IMR-90 (cell line): ENCODE data around the gene SUSD1. TPM values are rescaled to one million over a fixed set of nuclear protein-coding genes. Genes with fewer than 3 reads are reported as not detected.

Source experiments
- ATAC-seq: fragments of 200-7000 bp; cut with Tn5 transposase; 2 replicates; pipeline ENCODE4 v1.9.1; 2020; ENCODE audit warnings: low read depth, mild to moderate bottlenecking, moderate library complexity
- BruUV-seq: library from RNA; stranded (reverse); fragments of 400-500 nt; replicated peaks from 2 replicates; lab custom pipeline; 2021; lab: Mats Ljungman, UMichigan
- CTCF ChIA-PET: fragments of 300-600 bp; formaldehyde crosslinking; extraction: SDS; loops from one replicate; lab custom pipeline; 2021; ENCODE audit warnings: antibody characterized with exemption; lab: Yijun Ruan, JAX
- POLR2A ChIA-PET: fragments of 300-600 bp; sonication (Branson Sonifier 250); formaldehyde crosslinking; loops from one replicate; lab custom pipeline; 2022; ENCODE audit warnings: antibody characterized with exemption; ENCODE audit not compliant: unreplicated experiment; lab: Charles Lee
- DNase-seq: peaks from one replicate; pipeline ENCODE4 v3.0.0; 2013
- H2AFZ ChIP-seq: replicated peaks from 2 replicates; pipeline ENCODE3; 2013; ENCODE audit warnings: low read length, mild to moderate bottlenecking; ENCODE audit not compliant: poor library complexity
- H2AK5ac ChIP-seq: 2 replicates; pipeline ENCODE4 v1.6.1; 2013; ENCODE audit warnings: low read depth, low read length, inconsistent platforms
- H2AK9ac ChIP-seq: replicated peaks from 2 replicates; pipeline ENCODE3; 2013; ENCODE audit warnings: mild to moderate bottlenecking, low read depth, low read length, moderate library complexity; ENCODE audit not compliant: poor library complexity
- H2BK120ac ChIP-seq: 2 replicates; pipeline ENCODE4 v1.6.1; 2013; ENCODE audit warnings: low read depth, low read length, inconsistent platforms
- H2BK15ac ChIP-seq: 3 replicates; pipeline ENCODE4 v1.6.1; 2013; ENCODE audit warnings: low read depth, low read length, inconsistent platforms
- H2BK20ac ChIP-seq: 2 replicates; pipeline ENCODE4 v1.6.1; 2013; ENCODE audit warnings: low read depth, mild to moderate bottlenecking, inconsistent platforms, low read length, moderate library complexity
- H2BK5ac ChIP-seq: 2 replicates; pipeline ENCODE4 v1.6.1; 2013; ENCODE audit warnings: mild to moderate bottlenecking, low read depth, low read length, inconsistent platforms; ENCODE audit not compliant: poor library complexity, severe bottlenecking
- H3K14ac ChIP-seq: replicated peaks from 2 replicates; pipeline ENCODE4 v1.6.1; 2013; ENCODE audit warnings: low read depth, low read length, inconsistent platforms
- H3K18ac ChIP-seq: 2 replicates; pipeline ENCODE4 v1.6.1; 2013; ENCODE audit warnings: low read depth, low read length, control low read depth
- H3K23ac ChIP-seq: 2 replicates; pipeline ENCODE4 v1.6.1; 2013; ENCODE audit warnings: low read depth, low read length, inconsistent platforms
- H3K27ac ChIP-seq: 2 replicates; pipeline ENCODE4 v1.5.1; 2013; ENCODE audit warnings: mild to moderate bottlenecking, control low read depth, low read length; ENCODE audit not compliant: insufficient read depth
- H3K27me3 ChIP-seq: 2 replicates; pipeline ENCODE4 v1.6.1; 2013; ENCODE audit warnings: low read length; ENCODE audit not compliant: control insufficient read depth, insufficient read depth
- H3K36me3 ChIP-seq: 2 replicates; pipeline ENCODE4 v1.6.1; 2013; ENCODE audit warnings: low read length, mixed read lengths; ENCODE audit not compliant: control insufficient read depth, insufficient read depth
- H3K4ac ChIP-seq: 2 replicates; pipeline ENCODE4 v1.6.1; 2013; ENCODE audit warnings: low read depth, low read length, inconsistent platforms
- H3K4me1 ChIP-seq: 2 replicates; pipeline ENCODE4 v1.6.1; 2013; ENCODE audit warnings: low read length, mixed read lengths; ENCODE audit not compliant: control insufficient read depth, insufficient read depth
- H3K4me2 ChIP-seq: 2 replicates; pipeline ENCODE4 v1.6.1; 2013; ENCODE audit warnings: low read depth, mild to moderate bottlenecking, control low read depth, low read length, moderate library complexity
- H3K4me3 ChIP-seq: 2 replicates; pipeline ENCODE4 v1.5.1; 2013; ENCODE audit warnings: low read depth, mild to moderate bottlenecking, control low read depth, low read length, moderate library complexity; ENCODE audit not compliant: insufficient read depth
- H3K56ac ChIP-seq: 2 replicates; pipeline ENCODE4 v1.6.1; 2013; ENCODE audit warnings: low read length, inconsistent platforms; ENCODE audit not compliant: insufficient read depth; ENCODE audit errors: extremely low read depth
- H3K79me1 ChIP-seq, 2 experiments: 2 replicates each; pipeline ENCODE4 v1.6.1; 2013; ENCODE audit warnings: low read length in 2 of 2, inconsistent platforms in 1 of 2, low read depth in 1 of 2
- H3K9ac ChIP-seq: 2 replicates; pipeline ENCODE4 v1.6.1; 2013; ENCODE audit warnings: low read depth, low read length, control low read depth
- H3K9me1 ChIP-seq: 2 replicates; pipeline ENCODE4 v1.6.1; 2013; ENCODE audit warnings: low read length, inconsistent platforms; ENCODE audit not compliant: insufficient read depth
- H3K9me3 ChIP-seq: 2 replicates; pipeline ENCODE4 v1.6.1; 2013; ENCODE audit warnings: low read length; ENCODE audit not compliant: control insufficient read depth, insufficient read depth
- H4K20me1 ChIP-seq: 2 replicates; pipeline ENCODE4 v1.6.1; 2013; ENCODE audit warnings: low read length, inconsistent platforms; ENCODE audit not compliant: insufficient read depth
- H4K5ac ChIP-seq: 2 replicates; pipeline ENCODE4 v1.6.1; 2013; ENCODE audit warnings: mild to moderate bottlenecking, low read depth, low read length, control low read depth
- H4K8ac ChIP-seq, 2 experiments: 2 replicates each; pipeline ENCODE4 v1.6.1; 2013; ENCODE audit warnings: low read depth in 2 of 2, low read length in 2 of 2, control low read depth in 1 of 2, inconsistent platforms in 1 of 2
- H4K91ac ChIP-seq: 2 replicates; pipeline ENCODE4 v1.6.1; 2013; ENCODE audit warnings: low read depth, low read length, inconsistent platforms; ENCODE audit not compliant: insufficient read depth
- BHLHE40 ChIP-seq: fragments of 150-350 bp; IDR thresholded peaks from 2 replicates; pipeline ENCODE4 v1.6.1; 2016; ENCODE audit warnings: mild to moderate bottlenecking, low read depth, low read length
- CEBPB ChIP-seq: IDR thresholded peaks from 2 replicates; pipeline ENCODE4 v1.6.1; 2012; ENCODE audit warnings: low read depth, low read length, improper control_type of control experiment
- CHD1 ChIP-seq: IDR thresholded peaks from 2 replicates; pipeline ENCODE4 v1.6.1; 2012; ENCODE audit warnings: low read depth, low read length, improper control_type of control experiment
- FOS ChIP-seq: fragments of 150-350 bp; IDR thresholded peaks from 2 replicates; pipeline ENCODE4 v1.6.1; 2016; ENCODE audit warnings: low read depth, low read length
- MAFK ChIP-seq: IDR thresholded peaks from 2 replicates; pipeline ENCODE4 v1.6.1; 2012; ENCODE audit warnings: low read depth, low read length, improper control_type of control experiment
- MAZ ChIP-seq: IDR thresholded peaks from 2 replicates; pipeline ENCODE4 v1.6.1; 2012; ENCODE audit warnings: low read depth, mild to moderate bottlenecking, low read length, improper control_type of control experiment, moderate library complexity, borderline replicate concordance
- MXI1 ChIP-seq: IDR thresholded peaks from 2 replicates; pipeline ENCODE4 v1.6.1; 2012; ENCODE audit warnings: low read depth, mild to moderate bottlenecking, low read length, moderate library complexity, borderline replicate concordance
- NFE2L2 ChIP-seq: fragments of 150-350 bp; IDR thresholded peaks from 2 replicates; pipeline ENCODE4 v1.6.1; 2016; ENCODE audit warnings: low read depth, mild to moderate bottlenecking, low read length
- POLR2A ChIP-seq: IDR thresholded peaks from 2 replicates; pipeline ENCODE4 v1.6.1; 2012; ENCODE audit warnings: mild to moderate bottlenecking, low read depth, low read length
- RAD21 ChIP-seq: IDR thresholded peaks from 2 replicates; pipeline ENCODE4 v1.6.1; 2012; ENCODE audit warnings: low read length, improper control_type of control experiment
- RCOR1 ChIP-seq: IDR thresholded peaks from 2 replicates; pipeline ENCODE4 v1.6.1; 2012; ENCODE audit warnings: mild to moderate bottlenecking, low read length, improper control_type of control experiment; ENCODE audit not compliant: insufficient replicate concordance
- RFX5 ChIP-seq: IDR thresholded peaks from 2 replicates; pipeline ENCODE4 v1.8.0; 2012; ENCODE audit warnings: low read depth, mild to moderate bottlenecking, low read length, moderate library complexity
- SMC3 ChIP-seq: fragments of 150-350 bp; IDR thresholded peaks from 2 replicates; pipeline ENCODE4 v1.6.1; 2016; ENCODE audit warnings: low read depth, mild to moderate bottlenecking, antibody characterized with exemption, low read length, moderate library complexity
- USF2 ChIP-seq: fragments of 150-350 bp; IDR thresholded peaks from 2 replicates; pipeline ENCODE4 v1.6.1; 2017; ENCODE audit warnings: mild to moderate bottlenecking, antibody characterized with exemption, low read length, low read depth
- WGBS, 2 experiments: methylation state at CpG; one replicate each; pipeline versions ENCODE4 v1.1.5 to v1.1.7; 2013; ENCODE audit warnings: missing lambda C conversion rate in 2 of 2; ENCODE audit not compliant: insufficient read length in 1 of 2; ENCODE audit errors: extremely low coverage in 2 of 2; 5-methylcytosine and 5-hydroxymethylcytosine counted together
- dilution Hi-C: fragments of 300-500 bp; cut with HindIII; formaldehyde crosslinking; loops from one replicate; pipeline ENCODE4 v1.14.3; 2018; ENCODE audit warnings: low sequenced_read_pairs; ENCODE audit not compliant: unreplicated experiment
- in situ Hi-C: fragments of 300-500 bp; cut with MboI; formaldehyde crosslinking; loops from 3 replicates; pipeline ENCODE4 v1.14.3; 2019; ENCODE audit warnings: low sequenced_read_pairs, inconsistent platforms, mixed read lengths
- intact Hi-C: fragments of 100-400 bp; cut with micrococcal nuclease; formaldehyde crosslinking; loops from 2 replicates; pipeline ENCODE4 v1.10.0; 2022
- polyA plus RNA-seq, 3 experiments: library from polyadenylated mRNA; depleted of rRNA; stranded (reverse); fragments of >200 nt; gene quantifications; 2 replicates each; pipeline ENCODE4 v1.2.3, GENCODE V29; 2012; ENCODE audit warnings: low replicate concordance in 1 of 3
- total RNA-seq: library from RNA; depleted of rRNA; stranded (reverse); fragments of >200 nt; gene quantifications from 2 replicates; pipeline ENCODE4 v1.2.3, GENCODE V29; 2012
- TF ChIP-seq, protein P1 (sequence below): fragments of 150-350 bp; IDR thresholded peaks from 2 replicates; pipeline ENCODE4 v1.6.1; 2016; ENCODE audit warnings: low read depth, mild to moderate bottlenecking, low read length, moderate library complexity, borderline replicate concordance
- TF ChIP-seq, protein P2 (sequence below): conservative IDR thresholded peaks from 2 replicates; pipeline ENCODE4 v1.5.1; 2012; ENCODE audit warnings: mild to moderate bottlenecking, low read depth, low read length, improper control_type of control experiment

SUSD1 gene
- total and polyA plus RNA-seq, 2 of the 4 experiments (the other 2 are of a cell fraction), result 4.0 to 4.7 TPM

DNA sequence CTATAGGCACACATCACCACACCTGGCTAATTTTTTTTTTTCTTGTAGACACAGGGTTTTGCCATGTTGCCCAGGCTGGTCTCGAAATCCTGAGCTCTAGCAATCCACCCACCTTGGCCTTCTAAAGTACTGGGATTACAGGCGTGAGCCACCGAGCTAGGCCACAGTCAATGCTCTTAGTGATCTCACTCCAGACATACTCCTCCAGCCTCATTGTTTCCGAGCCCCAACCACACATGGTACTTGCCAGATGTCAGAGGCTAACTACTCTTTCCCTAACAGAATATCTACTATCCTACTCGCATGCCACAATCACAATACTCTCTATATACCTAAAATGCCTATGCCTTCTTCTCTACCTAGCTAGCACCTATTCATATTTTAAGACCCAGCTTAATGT is 17.1 kb downstream of the SUSD1 start:
- H2AFZ ChIP-seq, result no peak overlapping the region
- no peak overlapping the region for H3K9ac ChIP-seq
- ChIA-PET POLR2A (no interaction called here), CTCF (no interaction called here)
- no peak overlapping the region for H2BK120ac ChIP-seq
- H3K4ac ChIP-seq, result no peak overlapping the region
- no peak overlapping the region for H3K4me3 ChIP-seq
- H3K23ac ChIP-seq, result no peak overlapping the region
- WGBS, 2 experiments, result 97% methylated on average over 4 of the region's 5 CpGs; no CpG with 5 or more reads in 1 of the 2 experiments
- H3K27ac ChIP-seq, result no peak overlapping the region
- ATAC-seq, result no peak
- in situ Hi-C loops, result no loop called here
- H2AK5ac ChIP-seq, result no peak overlapping the region
- no peak overlapping the region for H2BK15ac ChIP-seq
- no peak overlapping the region for H2AK9ac ChIP-seq
- H3K27me3 ChIP-seq, result no peaks in the 10 kb centered on the region
- no peak overlapping the region for H4K8ac ChIP-seq
- no peaks in the 10 kb centered on the region; the same call in 1 of the 2 replicates for H3K9me1 ChIP-seq
- no peak overlapping the region for H4K91ac ChIP-seq
- no peaks in the 10 kb centered on the region for H3K9me3 ChIP-seq
- DNase-seq, result no peak
- intact Hi-C loops, result no loop called here
- no TSS peak for BruUV-seq
- no peaks in the 10 kb centered on the region for H3K36me3 ChIP-seq
- no peak overlapping the region for H2BK20ac ChIP-seq
- no peak overlapping the region for H3K4me2 ChIP-seq
- no peak overlapping the region for H3K18ac ChIP-seq
- no peak overlapping the region for H3K56ac ChIP-seq
- H4K20me1 ChIP-seq, result no peaks in the 10 kb centered on the region
- dilution Hi-C loops, result no loop called here
- no peak overlapping the region for H4K5ac ChIP-seq
- no peaks in the 10 kb centered on the region for H3K4me1 ChIP-seq
- TF ChIP-seq MXI1 (no peak), CEBPB (no peak), CHD1 (no peak), USF2 (no peak), RCOR1 (no peak), NFE2L2 (no peak), MAFK (no peak), POLR2A (no peak), RAD21 (no peak), BHLHE40 (no peak), FOS (no peak), RFX5 (no peak), MAZ (no peak), SMC3 (no peak)
- TF ChIP-seq, protein P1, sequence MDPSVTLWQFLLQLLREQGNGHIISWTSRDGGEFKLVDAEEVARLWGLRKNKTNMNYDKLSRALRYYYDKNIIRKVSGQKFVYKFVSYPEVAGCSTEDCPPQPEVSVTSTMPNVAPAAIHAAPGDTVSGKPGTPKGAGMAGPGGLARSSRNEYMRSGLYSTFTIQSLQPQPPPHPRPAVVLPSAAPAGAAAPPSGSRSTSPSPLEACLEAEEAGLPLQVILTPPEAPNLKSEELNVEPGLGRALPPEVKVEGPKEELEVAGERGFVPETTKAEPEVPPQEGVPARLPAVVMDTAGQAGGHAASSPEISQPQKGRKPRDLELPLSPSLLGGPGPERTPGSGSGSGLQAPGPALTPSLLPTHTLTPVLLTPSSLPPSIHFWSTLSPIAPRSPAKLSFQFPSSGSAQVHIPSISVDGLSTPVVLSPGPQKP, result no peak
- TF ChIP-seq, protein P2, sequence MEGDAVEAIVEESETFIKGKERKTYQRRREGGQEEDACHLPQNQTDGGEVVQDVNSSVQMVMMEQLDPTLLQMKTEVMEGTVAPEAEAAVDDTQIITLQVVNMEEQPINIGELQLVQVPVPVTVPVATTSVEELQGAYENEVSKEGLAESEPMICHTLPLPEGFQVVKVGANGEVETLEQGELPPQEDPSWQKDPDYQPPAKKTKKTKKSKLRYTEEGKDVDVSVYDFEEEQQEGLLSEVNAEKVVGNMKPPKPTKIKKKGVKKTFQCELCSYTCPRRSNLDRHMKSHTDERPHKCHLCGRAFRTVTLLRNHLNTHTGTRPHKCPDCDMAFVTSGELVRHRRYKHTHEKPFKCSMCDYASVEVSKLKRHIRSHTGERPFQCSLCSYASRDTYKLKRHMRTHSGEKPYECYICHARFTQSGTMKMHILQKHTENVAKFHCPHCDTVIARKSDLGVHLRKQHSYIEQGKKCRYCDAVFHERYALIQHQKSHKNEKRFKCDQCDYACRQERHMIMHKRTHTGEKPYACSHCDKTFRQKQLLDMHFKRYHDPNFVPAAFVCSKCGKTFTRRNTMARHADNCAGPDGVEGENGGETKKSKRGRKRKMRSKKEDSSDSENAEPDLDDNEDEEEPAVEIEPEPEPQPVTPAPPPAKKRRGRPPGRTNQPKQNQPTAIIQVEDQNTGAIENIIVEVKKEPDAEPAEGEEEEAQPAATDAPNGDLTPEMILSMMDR, result no peak
- H3K14ac ChIP-seq, result no peak overlapping the region
- H2BK5ac ChIP-seq, result no peak overlapping the region
- no peaks in the 10 kb centered on the region; a peak in 1 of 4 replicates for H3K79me1 ChIP-seq
